NB4 (cell line): ENCODE results near the gene ASXL2.

Experiments used
- MYC ChIP-seq: IDR thresholded peaks from 2 replicates; pipeline ENCODE4 v1.6.1; 2011; ENCODE audit warnings: low read depth, low read length
- POLR2A ChIP-seq: IDR thresholded peaks from 2 replicates; pipeline ENCODE4 v1.6.1; 2011; ENCODE audit warnings: mild to moderate bottlenecking; ENCODE audit not compliant: insufficient read length; ENCODE audit errors: extremely low read depth
- TF ChIP-seq, protein P1 (sequence below): IDR thresholded peaks from one replicate; pipeline ENCODE4 v1.5.1; 2012; ENCODE audit warnings: low read depth, low read length
- TF ChIP-seq, protein P2 (sequence below): IDR thresholded peaks from 2 replicates; pipeline ENCODE4 v1.6.1; 2011; ENCODE audit warnings: low read depth, low read length

DNA sequence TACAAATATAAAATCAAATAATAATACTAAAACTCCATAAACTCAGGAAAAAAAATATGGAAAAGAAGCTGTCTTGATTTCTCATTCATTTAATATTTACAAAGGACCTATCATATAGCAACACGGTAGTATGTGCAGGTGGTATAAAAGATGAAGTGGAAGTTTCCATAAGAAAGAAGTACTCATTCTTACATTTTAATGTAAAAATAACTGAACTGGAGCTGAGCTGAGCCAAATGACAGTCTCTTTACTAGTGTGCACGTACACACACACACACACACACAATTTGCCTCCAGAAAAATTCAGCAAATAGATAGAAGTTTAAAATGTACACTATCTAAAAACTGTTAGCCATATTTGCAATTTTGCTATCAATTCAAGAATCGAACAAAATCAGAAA, 54.1 kb downstream of the ASXL2 start:
- TF ChIP-seq POLR2A: no peak
- TF ChIP-seq, protein P1, sequence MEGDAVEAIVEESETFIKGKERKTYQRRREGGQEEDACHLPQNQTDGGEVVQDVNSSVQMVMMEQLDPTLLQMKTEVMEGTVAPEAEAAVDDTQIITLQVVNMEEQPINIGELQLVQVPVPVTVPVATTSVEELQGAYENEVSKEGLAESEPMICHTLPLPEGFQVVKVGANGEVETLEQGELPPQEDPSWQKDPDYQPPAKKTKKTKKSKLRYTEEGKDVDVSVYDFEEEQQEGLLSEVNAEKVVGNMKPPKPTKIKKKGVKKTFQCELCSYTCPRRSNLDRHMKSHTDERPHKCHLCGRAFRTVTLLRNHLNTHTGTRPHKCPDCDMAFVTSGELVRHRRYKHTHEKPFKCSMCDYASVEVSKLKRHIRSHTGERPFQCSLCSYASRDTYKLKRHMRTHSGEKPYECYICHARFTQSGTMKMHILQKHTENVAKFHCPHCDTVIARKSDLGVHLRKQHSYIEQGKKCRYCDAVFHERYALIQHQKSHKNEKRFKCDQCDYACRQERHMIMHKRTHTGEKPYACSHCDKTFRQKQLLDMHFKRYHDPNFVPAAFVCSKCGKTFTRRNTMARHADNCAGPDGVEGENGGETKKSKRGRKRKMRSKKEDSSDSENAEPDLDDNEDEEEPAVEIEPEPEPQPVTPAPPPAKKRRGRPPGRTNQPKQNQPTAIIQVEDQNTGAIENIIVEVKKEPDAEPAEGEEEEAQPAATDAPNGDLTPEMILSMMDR: no peak
- TF ChIP-seq, protein P2, sequence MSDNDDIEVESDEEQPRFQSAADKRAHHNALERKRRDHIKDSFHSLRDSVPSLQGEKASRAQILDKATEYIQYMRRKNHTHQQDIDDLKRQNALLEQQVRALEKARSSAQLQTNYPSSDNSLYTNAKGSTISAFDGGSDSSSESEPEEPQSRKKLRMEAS: no peak
- TF ChIP-seq MYC: no peak
